Panc1 (cell line): ENCODE data around the gene CARNS1. TPM values are rescaled to one million over a fixed set of nuclear protein-coding genes. Genes with fewer than 3 reads are reported as not detected.
A peak's percentile ranks its signal among the peaks of the same experiment; 100 is the strongest.

Experiments
- ATAC-seq: fragments of 200-7000 bp; cut with Tn5 transposase; 2 replicates; pipeline ENCODE4 v1.9.1; 2020; ENCODE audit warnings: mild to moderate bottlenecking, moderate library complexity
- BruUV-seq: library from RNA; stranded (reverse); fragments of 400-500 nt; replicated peaks from 2 replicates; lab custom pipeline; 2021; lab: Mats Ljungman, UMichigan
- CTCF ChIA-PET: fragments of 300-600 bp; sonication (Branson Sonifier 250); formaldehyde crosslinking; loops from one replicate; lab custom pipeline; 2022; ENCODE audit warnings: antibody characterized with exemption; lab: Charles Lee
- POLR2A ChIA-PET: fragments of 300-600 bp; sonication (Branson Sonifier 250); formaldehyde crosslinking; loops from one replicate; lab custom pipeline; 2022; ENCODE audit warnings: antibody characterized with exemption; lab: Charles Lee
- DNase-seq: peaks from one replicate; pipeline ENCODE4 v3.0.0-alpha.2; 2010; ENCODE audit warnings: low read depth, low spot score
- H3K27ac ChIP-seq: 2 replicates; pipeline ENCODE4 v1.5.1; 2011; ENCODE audit warnings: mild to moderate bottlenecking, low read length, inconsistent platforms
- H3K27me3 ChIP-seq: fragments of 200-500 bp; sonication (Bioruptor generic); 2 replicates; pipeline ENCODE4 v1.6.0; 2014; ENCODE audit warnings: low read length, inconsistent platforms; ENCODE audit not compliant: control insufficient read depth, insufficient read depth
- H3K36me3 ChIP-seq: fragments of 200-500 bp; sonication (Bioruptor generic); 2 replicates; pipeline ENCODE4 v1.5.1; 2014; ENCODE audit warnings: inconsistent platforms, mild to moderate bottlenecking, low read length, moderate library complexity; ENCODE audit not compliant: control insufficient read depth, insufficient read depth
- H3K4me1 ChIP-seq: 2 replicates; pipeline ENCODE4 v1.5.1; 2011; ENCODE audit warnings: inconsistent platforms, mild to moderate bottlenecking, low read length, moderate library complexity; ENCODE audit not compliant: control insufficient read depth, insufficient read depth
- H3K4me3 ChIP-seq, 2 experiments: 2 replicates each; pipeline ENCODE4 v1.5.1; 2011 to 2012; ENCODE audit warnings: low read depth in 2 of 2, low read length in 2 of 2, mild to moderate bottlenecking in 2 of 2, inconsistent platforms in 1 of 2, moderate library complexity in 1 of 2
- H3K9me3 ChIP-seq: fragments of 200-500 bp; sonication (Bioruptor generic); 2 replicates; pipeline ENCODE4 v1.5.1; 2014; ENCODE audit warnings: low read depth, mild to moderate bottlenecking, inconsistent platforms, low read length, moderate library complexity; ENCODE audit not compliant: control insufficient read depth, insufficient read depth
- CTCF ChIP-seq: fragments of 450-650 bp; IDR thresholded peaks from 2 replicates; pipeline ENCODE4 v1.5.1; 2017; ENCODE audit warnings: mild to moderate bottlenecking
- POLR2AphosphoS5 ChIP-seq: IDR thresholded peaks from 2 replicates; pipeline ENCODE4 v1.6.1; 2012; ENCODE audit warnings: mild to moderate bottlenecking, low read depth, low read length, moderate library complexity
- REST ChIP-seq, 2 experiments: IDR thresholded peaks; 2 replicates each; pipeline ENCODE4 v1.6.1; 2011 to 2012; ENCODE audit warnings: low read depth in 2 of 2, control low read depth in 1 of 2, low read length in 1 of 2, mild to moderate bottlenecking in 1 of 2, moderate library complexity in 1 of 2; ENCODE audit not compliant: insufficient read depth in 1 of 2
- TCF7L2 ChIP-seq: IDR thresholded peaks from 2 replicates; pipeline ENCODE4 v1.6.1; 2011; ENCODE audit warnings: mild to moderate bottlenecking, low read depth, low read length, inconsistent platforms
- in situ Hi-C: cut with HindIII; loops from 2 replicates; pipeline ENCODE4 v1.10.0; 2016; ENCODE audit warnings: low sequenced_read_pairs, low pct_unique_long_range_greater_than_20kb
- intact Hi-C: fragments of 100-400 bp; cut with micrococcal nuclease; formaldehyde crosslinking; loops from one replicate; pipeline ENCODE4 v1.10.0; 2022; ENCODE audit not compliant: unreplicated experiment
- total RNA-seq: library from RNA; stranded (reverse); gene quantifications from one replicate; pipeline ENCODE4 v1.2.1, GENCODE V29; 2021; ENCODE audit not compliant: unreplicated experiment

CARNS1 gene
- total RNA-seq, 1 experiment from 2014 or later: 1.0 TPM

DNA sequence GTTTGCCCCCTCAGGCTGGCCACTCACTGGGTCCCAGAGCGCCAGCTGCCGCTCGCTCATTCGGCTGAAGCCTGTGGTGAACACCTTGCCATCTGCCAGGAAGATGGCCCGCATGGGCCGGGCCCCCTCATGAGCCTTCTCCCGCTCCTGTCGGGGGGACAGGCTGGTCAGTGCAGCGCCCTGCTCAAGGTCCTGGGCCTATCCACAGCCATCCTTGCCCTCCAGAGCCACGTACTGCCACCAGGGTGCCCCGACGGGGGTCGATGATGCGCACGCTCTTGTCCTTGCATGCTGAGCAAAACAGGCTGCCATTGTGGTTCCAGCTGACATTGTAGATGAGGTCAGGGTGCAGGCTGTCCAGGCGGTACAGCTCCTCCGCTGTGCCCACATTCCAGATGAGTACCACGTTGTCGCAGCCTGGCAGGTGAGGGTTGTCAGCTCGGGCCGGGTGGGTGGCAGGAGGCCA is 25.7 kb downstream of the CARNS1 start:
- Histone ChIP-seq H3K27me3 (no peaks in the 10 kb centered on the region), H3K36me3 (peaks cover 2% of the 10 kb centered on the region; the same call in 1 of the 2 replicates), H3K9me3 (no peaks in the 10 kb centered on the region), H3K4me3 (no peak overlapping the region), H3K27ac (no peak overlapping the region; the same call in 1 of the 2 replicates), H3K4me1 (peaks cover 59% of the 10 kb centered on the region)
- DNase-seq: no peak
- no TSS peak for BruUV-seq
- CTCF ChIA-PET: no interaction called here
- intact Hi-C loops (no loop called here), in situ Hi-C loops (no loop called here)
- POLR2A ChIA-PET: no interaction called here
- no peak for TF ChIP-seq TCF7L2
- TF ChIP-seq POLR2AphosphoS5: no peak
- TF ChIP-seq CTCF: no peak
- ATAC-seq: no peak

- peaks cover 52% of the 10 kb centered on the region for H3K4me1 ChIP-seq
- no TSS peak for BruUV-seq
- TF ChIP-seq REST (IDR thresholded peaks at IDR 0.05; ENCODE audit: insufficient read depth in 1 of 2, low read depth in 2 of 2, low read length in 1 of 2) (no peak), TCF7L2 (no peak)
- H3K9me3 ChIP-seq: no peaks in the 10 kb centered on the region
- H3K36me3 ChIP-seq: peaks cover 2% of the 10 kb centered on the region; the same call in 1 of the 2 replicates
- no peaks in the 10 kb centered on the region for H3K27me3 ChIP-seq
- ChIA-PET POLR2A (no interaction called here), CTCF (no interaction called here)
- in situ Hi-C loops: no loop called here
- no peak for DNase-seq
- H3K27ac ChIP-seq: peak overlapping the region; percentile 15
- intact Hi-C loops: no loop called here
- H3K4me3 ChIP-seq: peak overlapping the region in 1 of 2 experiments; percentile 87; a peak in 3 of 4 replicates
- ATAC-seq: no peak
These were observed 26.4 kb downstream of the CARNS1 start for GRCh38 chr11:67441731-67442351.
